H9 (cell line): Measurements from ENCODE around the gene IER3. TPM values are rescaled to one million over a fixed set of nuclear protein-coding genes. Genes with fewer than 3 reads are reported as not detected.

Experiments used
- DNase-seq: peaks from one replicate; pipeline ENCODE4 v3.0.0-alpha.2; 2017
- H2AFZ ChIP-seq: one replicate; pipeline ENCODE4 v1.6.1; 2013; ENCODE audit warnings: mild to moderate bottlenecking, low read length, control low read depth, moderate library complexity
- H2AK5ac ChIP-seq: 2 replicates; pipeline ENCODE4 v1.6.1; 2013; ENCODE audit warnings: low read length, control low read depth, mixed read lengths; ENCODE audit not compliant: insufficient read length
- H2BK120ac ChIP-seq: one replicate; pipeline ENCODE4 v1.6.1; 2013; ENCODE audit warnings: low read depth, mild to moderate bottlenecking, low read length, control low read depth, inconsistent platforms; ENCODE audit not compliant: poor library complexity, severe bottlenecking
- H2BK12ac ChIP-seq: 2 replicates; pipeline ENCODE4 v1.6.1; 2013; ENCODE audit warnings: low read length, control low read depth, mixed read lengths, low read depth; ENCODE audit not compliant: insufficient read length
- H2BK15ac ChIP-seq: 2 replicates; pipeline ENCODE4 v1.6.1; 2013; ENCODE audit warnings: low read depth, low read length, control low read depth
- H2BK20ac ChIP-seq: one replicate; pipeline ENCODE4 v1.6.1; 2013; ENCODE audit warnings: low read depth, mild to moderate bottlenecking, low read length, control low read depth, inconsistent platforms; ENCODE audit not compliant: poor library complexity, severe bottlenecking
- H2BK5ac ChIP-seq: 2 replicates; pipeline ENCODE4 v1.6.1; 2013; ENCODE audit warnings: low read length, control low read depth, mixed read lengths; ENCODE audit not compliant: insufficient read length
- H3K14ac ChIP-seq: 2 replicates; pipeline ENCODE4 v1.6.1; 2013; ENCODE audit warnings: low read length, control low read depth; ENCODE audit not compliant: insufficient read depth
- H3K18ac ChIP-seq: 2 replicates; pipeline ENCODE4 v1.6.1; 2013; ENCODE audit warnings: low read depth, mild to moderate bottlenecking, mixed read lengths, low read length, control low read depth; ENCODE audit not compliant: insufficient read length
- H3K23ac ChIP-seq: 2 replicates; pipeline ENCODE4 v1.6.1; 2013; ENCODE audit warnings: low read length, control low read depth, mixed read lengths, low read depth; ENCODE audit not compliant: insufficient read length
- H3K23me2 ChIP-seq: 2 replicates; pipeline ENCODE4 v1.6.1; 2013; ENCODE audit warnings: low read depth, mild to moderate bottlenecking, mixed read lengths, low read length, control low read depth; ENCODE audit not compliant: insufficient read length, poor library complexity, severe bottlenecking
- H3K27ac ChIP-seq: 2 replicates; pipeline ENCODE4 v1.5.1; 2013; ENCODE audit warnings: low read length, control low read depth, mixed read lengths, low read depth; ENCODE audit not compliant: insufficient read length
- H3K27me3 ChIP-seq: 2 replicates; pipeline ENCODE4 v1.6.1; 2013; ENCODE audit warnings: low read length, control low read depth, inconsistent platforms; ENCODE audit not compliant: insufficient read depth
- H3K4ac ChIP-seq: 2 replicates; pipeline ENCODE4 v1.6.1; 2013; ENCODE audit warnings: low read depth, mild to moderate bottlenecking, control low read depth, inconsistent platforms, low read length, moderate library complexity
- H3K4me1 ChIP-seq: 2 replicates; pipeline ENCODE4 v1.6.1; 2013; ENCODE audit warnings: low read length, control low read depth, inconsistent platforms; ENCODE audit not compliant: insufficient read depth
- H3K4me2 ChIP-seq: 2 replicates; pipeline ENCODE4 v1.6.1; 2013; ENCODE audit warnings: low read length, control low read depth, mixed read lengths; ENCODE audit not compliant: insufficient read length, insufficient read depth
- H3K56ac ChIP-seq: 2 replicates; pipeline ENCODE4 v1.6.1; 2013; ENCODE audit warnings: low read depth, mild to moderate bottlenecking, mixed read lengths, low read length, control low read depth; ENCODE audit not compliant: insufficient read length
- H3K79me1 ChIP-seq: 2 replicates; pipeline ENCODE4 v1.6.1; 2013; ENCODE audit warnings: low read depth, mild to moderate bottlenecking, moderate library complexity, low read length, control low read depth, inconsistent platforms; ENCODE audit not compliant: insufficient read depth, poor library complexity, severe bottlenecking
- H3K79me2 ChIP-seq: 2 replicates; pipeline ENCODE4 v1.6.1; 2013; ENCODE audit warnings: low read length, control low read depth, inconsistent platforms; ENCODE audit not compliant: insufficient read depth
- H3K9ac ChIP-seq: 2 replicates; pipeline ENCODE4 v1.6.1; 2013; ENCODE audit warnings: low read length, control low read depth, mixed read lengths; ENCODE audit not compliant: insufficient read length; ENCODE audit errors: extremely low read depth
- H3K9me3 ChIP-seq: one replicate; pipeline ENCODE4 v1.6.1; 2013; ENCODE audit warnings: low read depth, low read length, inconsistent platforms; ENCODE audit not compliant: control insufficient read depth
- H3T11ph ChIP-seq: one replicate; pipeline ENCODE4 v1.6.1; 2013; ENCODE audit warnings: mild to moderate bottlenecking, low read length, control low read depth, inconsistent platforms
- H4K20me1 ChIP-seq: one replicate; pipeline ENCODE4 v1.6.1; 2013; ENCODE audit not compliant: control insufficient read depth, insufficient read length, insufficient read depth
- H4K5ac ChIP-seq: 2 replicates; pipeline ENCODE4 v1.6.1; 2013; ENCODE audit warnings: low read depth, mild to moderate bottlenecking, mixed read lengths, low read length, control low read depth; ENCODE audit not compliant: insufficient read length
- H4K8ac ChIP-seq: replicated peaks from 2 replicates; pipeline ENCODE4 v1.6.1; 2013; ENCODE audit warnings: low read length, control low read depth, mixed read lengths, low read depth; ENCODE audit not compliant: insufficient read length
- H4K91ac ChIP-seq: 2 replicates; pipeline ENCODE4 v1.6.1; 2013; ENCODE audit warnings: low read depth, mild to moderate bottlenecking, moderate library complexity, mixed read lengths, low read length, control low read depth; ENCODE audit not compliant: insufficient read length
- H3K27ac Mint-ChIP-seq, 3 experiments: 2 replicates in 2 of 3; 3 replicates in 1 of 3; pipeline ENCODE4 v1.8.0; 2020 to 2021; ENCODE audit warnings: mixed read lengths in 3 of 3, mild to moderate bottlenecking in 1 of 3, moderate library complexity in 1 of 3
- H3K27me3 Mint-ChIP-seq: 2 replicates; pipeline ENCODE4 v1.8.0; 2021; ENCODE audit warnings: low read depth, mild to moderate bottlenecking, moderate library complexity, mixed read lengths
- H3K36me3 Mint-ChIP-seq, 3 experiments: 2 replicates in 2 of 3; 3 replicates in 1 of 3; pipeline ENCODE4 v1.8.0; 2020 to 2021; ENCODE audit warnings: low read depth in 3 of 3, mixed read lengths in 3 of 3; ENCODE audit not compliant: insufficient read depth in 1 of 3
- H3K4me1 Mint-ChIP-seq, 2 experiments: 2 replicates each; pipeline ENCODE4 v1.8.0; 2020; ENCODE audit warnings: mixed read lengths in 2 of 2
- H3K4me3 Mint-ChIP-seq, 2 experiments: 2 replicates in 1 of 2; 3 replicates in 1 of 2; pipeline ENCODE4 v1.8.0; 2020 to 2021; ENCODE audit warnings: mild to moderate bottlenecking in 2 of 2, mixed read lengths in 2 of 2, moderate library complexity in 1 of 2
- H3K9me3 Mint-ChIP-seq, 2 experiments: 2 replicates in 1 of 2; 3 replicates in 1 of 2; pipeline ENCODE4 v1.8.0; 2020; ENCODE audit warnings: mild to moderate bottlenecking in 2 of 2, mixed read lengths in 2 of 2, moderate library complexity in 1 of 2
- WGBS: extraction: QIAGEN DNeasy Blood & Tissue Kit; methylation state at CpG from one replicate; pipeline ENCODE4 v1.1.7; 2013; ENCODE audit warnings: missing lambda C conversion rate, low lambda C conversion rate, mixed read lengths; ENCODE audit not compliant: insufficient read length; ENCODE audit errors: extremely low coverage; 5-methylcytosine and 5-hydroxymethylcytosine counted together
- total RNA-seq: library from RNA; stranded (reverse); gene quantifications from 2 replicates; pipeline ENCODE4 v1.2.1, GENCODE V29; 2021
- TF ChIP-seq, protein P1 (sequence below): fragments of 200-600 bp; sonication (generic); conservative IDR thresholded peaks from 3 replicates; pipeline ENCODE4 v1.8.0; 2021; ENCODE audit warnings: antibody characterized with exemption, mild to moderate bottlenecking

Gene IER3
- total RNA-seq, 1 experiment from 2014 or later, result 43.5 TPM

DNA sequence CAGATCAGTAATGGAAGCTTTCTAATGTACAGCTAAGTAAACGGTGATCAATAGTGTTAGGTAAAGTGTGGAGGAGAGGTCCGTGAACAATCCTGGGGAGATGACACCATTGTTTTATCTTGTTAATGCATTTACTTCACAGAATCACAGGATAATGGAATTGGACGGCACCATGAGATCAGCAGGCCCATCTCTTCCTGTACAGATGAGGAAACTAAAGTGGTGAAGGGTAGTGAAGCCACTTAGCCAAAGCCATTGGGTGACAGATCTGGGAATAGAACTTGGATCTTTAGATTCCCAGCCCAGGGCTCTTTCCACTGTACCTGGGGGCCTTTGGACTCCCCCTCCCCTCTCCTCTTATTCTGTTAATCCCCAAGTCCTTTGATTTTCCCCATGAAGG is 26.2 kb upstream of the IER3 start:
- H3K18ac ChIP-seq, result no peak overlapping the region
- Mint-ChIP-seq H3K4me3 (no peak overlapping the region), H3K27me3 (no peaks in the 10 kb centered on the region; the same call in 1 of the 2 replicates), H3K9me3 (no peaks in the 10 kb centered on the region), H3K36me3 (peaks cover 0 to 1% (median 0%) of the 10 kb centered on the region in 3 experiments; a peak in 1 of 7 replicates), H3K27ac (0 out of 7 replicates have a peak overlapping the region, but pooled peaks of 1 of the 3 experiments have one; percentile 6), H3K4me1 (peaks cover 41 to 49% of the 10 kb centered on the region in 2 experiments)
- H3K4ac ChIP-seq, result no peak overlapping the region
- H3K23ac ChIP-seq, result no peak overlapping the region
- no peak overlapping the region for H2AFZ ChIP-seq
- no peak overlapping the region for H3K4me2 ChIP-seq
- no peak overlapping the region for H4K91ac ChIP-seq
- no peaks in the 10 kb centered on the region for H3K9me3 ChIP-seq
- H3K56ac ChIP-seq, result no peak overlapping the region
- no peak overlapping the region for H2BK120ac ChIP-seq
- no peak overlapping the region for H3K9ac ChIP-seq
- no peak overlapping the region for H3K27ac ChIP-seq
- no peaks in the 10 kb centered on the region for H3K79me1 ChIP-seq
- no peak overlapping the region for H4K5ac ChIP-seq
- H3K27me3 ChIP-seq, result no peaks in the 10 kb centered on the region
- TF ChIP-seq, protein P1, sequence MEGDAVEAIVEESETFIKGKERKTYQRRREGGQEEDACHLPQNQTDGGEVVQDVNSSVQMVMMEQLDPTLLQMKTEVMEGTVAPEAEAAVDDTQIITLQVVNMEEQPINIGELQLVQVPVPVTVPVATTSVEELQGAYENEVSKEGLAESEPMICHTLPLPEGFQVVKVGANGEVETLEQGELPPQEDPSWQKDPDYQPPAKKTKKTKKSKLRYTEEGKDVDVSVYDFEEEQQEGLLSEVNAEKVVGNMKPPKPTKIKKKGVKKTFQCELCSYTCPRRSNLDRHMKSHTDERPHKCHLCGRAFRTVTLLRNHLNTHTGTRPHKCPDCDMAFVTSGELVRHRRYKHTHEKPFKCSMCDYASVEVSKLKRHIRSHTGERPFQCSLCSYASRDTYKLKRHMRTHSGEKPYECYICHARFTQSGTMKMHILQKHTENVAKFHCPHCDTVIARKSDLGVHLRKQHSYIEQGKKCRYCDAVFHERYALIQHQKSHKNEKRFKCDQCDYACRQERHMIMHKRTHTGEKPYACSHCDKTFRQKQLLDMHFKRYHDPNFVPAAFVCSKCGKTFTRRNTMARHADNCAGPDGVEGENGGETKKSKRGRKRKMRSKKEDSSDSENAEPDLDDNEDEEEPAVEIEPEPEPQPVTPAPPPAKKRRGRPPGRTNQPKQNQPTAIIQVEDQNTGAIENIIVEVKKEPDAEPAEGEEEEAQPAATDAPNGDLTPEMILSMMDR, result no peak
- H3K79me2 ChIP-seq, result no peaks in the 10 kb centered on the region
- H2BK15ac ChIP-seq, result no peak overlapping the region
- no peak overlapping the region for H2AK5ac ChIP-seq
- no peak for DNase-seq
- H3K14ac ChIP-seq, result no peak overlapping the region
- H2BK12ac ChIP-seq, result no peak overlapping the region
- WGBS, result no CpG with 5 or more reads among the region's 3 CpGs
- H2BK5ac ChIP-seq, result no peak overlapping the region
- H3T11ph ChIP-seq, result no peak overlapping the region
- H4K8ac ChIP-seq, result no peak overlapping the region
- no peak overlapping the region for H2BK20ac ChIP-seq
- no peaks in the 10 kb centered on the region for H3K23me2 ChIP-seq
- no peaks in the 10 kb centered on the region for H4K20me1 ChIP-seq
- peaks cover 21% of the 10 kb centered on the region; the same call in 1 of the 2 replicates for H3K4me1 ChIP-seq
